Colonic mucosa (tissue), 4 donors: Measurements from ENCODE around the gene OR6C75. TPM values are rescaled to one million over a fixed set of nuclear protein-coding genes. Genes with fewer than 3 reads are reported as not detected.

Experiments used
- DNase-seq: peaks from one replicate; pipeline ENCODE4 v3.0.0-alpha.2; 2020
- H3K27ac ChIP-seq: fragments of 200-600 bp; one replicate; pipeline ENCODE4 v1.8.0; 2021
- H3K27me3 ChIP-seq: fragments of 200-600 bp; one replicate; pipeline ENCODE4 v1.8.0; 2021
- H3K36me3 ChIP-seq: fragments of 200-600 bp; one replicate; pipeline ENCODE4 v1.8.0; 2021
- H3K4me1 ChIP-seq: fragments of 200-600 bp; one replicate; pipeline ENCODE4 v1.8.0; 2021; ENCODE audit warnings: mild to moderate bottlenecking
- H3K4me3 ChIP-seq: fragments of 200-600 bp; one replicate; pipeline ENCODE4 v1.8.0; 2021
- H3K9ac ChIP-seq, 2 donors: one replicate each; pipeline ENCODE4 v1.7.0; 2013; ENCODE audit warnings: control low read depth in 2 of 2, low read depth in 2 of 2, low read length in 2 of 2
- H3K9me3 ChIP-seq: fragments of 200-600 bp; one replicate; pipeline ENCODE4 v1.8.0; 2021
- intact Hi-C: fragments of 100-400 bp; cut with DNase I; formaldehyde crosslinking; loops from one replicate; pipeline ENCODE4 v1.14.1; 2022
- total RNA-seq, 2 donors: library from RNA; stranded (reverse); fragmentation: NEBNext Ultra II Directional in 1 of 2; extraction: Animal tissue kit (Norgen Biotek cat#: 25700) in 1 of 2; gene quantifications; one replicate each; pipeline ENCODE4 v1.2.1, GENCODE V29; 2021
- TF ChIP-seq, protein P1 (sequence below): fragments of 200-600 bp; IDR thresholded peaks from one replicate; pipeline ENCODE4 v1.8.0; 2022; ENCODE audit warnings: antibody characterized with exemption, mild to moderate bottlenecking
- donor health status: healthy.
- donor health status: DM: no; HTN: no; CAD: no.
- donor health status: DM: no; HTN: no; CAD: no.

The OR6C75 gene
- total RNA-seq, 2 donors from 2014 or later, result not detected

DNA sequence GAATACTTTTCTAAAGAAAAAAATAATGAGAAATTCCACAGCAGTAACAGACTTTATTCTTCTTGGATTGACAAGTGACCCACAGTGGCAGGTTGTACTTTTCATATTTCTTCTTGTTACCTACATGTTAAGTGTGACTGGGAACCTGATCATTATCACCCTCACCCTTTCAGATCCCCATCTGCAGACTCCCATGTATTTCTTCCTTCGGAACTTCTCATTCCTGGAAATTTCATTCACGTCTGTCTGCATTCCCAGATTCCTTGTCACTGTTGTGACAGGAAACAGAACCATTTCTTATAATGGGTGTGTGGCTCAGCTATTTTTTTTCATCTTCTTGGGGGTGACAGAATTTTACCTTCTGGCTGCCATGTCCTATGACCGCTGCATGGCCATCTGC is 2.3 kb downstream of the OR6C75 start:
- Histone ChIP-seq H3K27ac (no peak overlapping the region), H3K4me3 (no peak overlapping the region), H3K9me3 (no peaks in the 10 kb centered on the region), H3K9ac (no peak overlapping the region), H3K36me3 (no peaks in the 10 kb centered on the region), H3K27me3 (no peaks in the 10 kb centered on the region), H3K4me1 (no peaks in the 10 kb centered on the region)
- intact Hi-C loops, result no loop called here
- DNase-seq, result no peak
- TF ChIP-seq, protein P1, sequence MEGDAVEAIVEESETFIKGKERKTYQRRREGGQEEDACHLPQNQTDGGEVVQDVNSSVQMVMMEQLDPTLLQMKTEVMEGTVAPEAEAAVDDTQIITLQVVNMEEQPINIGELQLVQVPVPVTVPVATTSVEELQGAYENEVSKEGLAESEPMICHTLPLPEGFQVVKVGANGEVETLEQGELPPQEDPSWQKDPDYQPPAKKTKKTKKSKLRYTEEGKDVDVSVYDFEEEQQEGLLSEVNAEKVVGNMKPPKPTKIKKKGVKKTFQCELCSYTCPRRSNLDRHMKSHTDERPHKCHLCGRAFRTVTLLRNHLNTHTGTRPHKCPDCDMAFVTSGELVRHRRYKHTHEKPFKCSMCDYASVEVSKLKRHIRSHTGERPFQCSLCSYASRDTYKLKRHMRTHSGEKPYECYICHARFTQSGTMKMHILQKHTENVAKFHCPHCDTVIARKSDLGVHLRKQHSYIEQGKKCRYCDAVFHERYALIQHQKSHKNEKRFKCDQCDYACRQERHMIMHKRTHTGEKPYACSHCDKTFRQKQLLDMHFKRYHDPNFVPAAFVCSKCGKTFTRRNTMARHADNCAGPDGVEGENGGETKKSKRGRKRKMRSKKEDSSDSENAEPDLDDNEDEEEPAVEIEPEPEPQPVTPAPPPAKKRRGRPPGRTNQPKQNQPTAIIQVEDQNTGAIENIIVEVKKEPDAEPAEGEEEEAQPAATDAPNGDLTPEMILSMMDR, result no peak

DNA sequence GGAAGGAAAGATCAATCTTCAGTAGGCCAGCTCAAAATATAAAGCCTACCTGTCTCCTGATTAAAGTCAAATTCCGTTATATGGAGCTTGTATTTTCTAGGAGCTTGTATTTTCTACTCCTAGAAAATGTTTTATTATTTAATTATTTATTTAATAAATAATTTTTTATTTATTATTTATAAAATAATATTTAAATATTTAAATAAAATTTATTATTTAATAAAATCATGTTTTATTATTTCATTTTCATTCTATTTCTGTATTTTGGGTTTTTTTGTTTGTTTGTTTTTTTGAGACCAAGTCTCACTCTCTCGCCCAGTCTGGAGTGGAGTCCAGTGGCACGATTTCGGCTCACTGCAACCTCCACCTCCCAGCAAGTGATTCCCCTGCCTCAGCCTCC is 9.7 kb downstream of the OR6C75 start:
- H3K27ac ChIP-seq, result no peak overlapping the region
- TF ChIP-seq, protein P1, result no peak
- no peaks in the 10 kb centered on the region for H3K4me1 ChIP-seq
- no peaks in the 10 kb centered on the region for H3K36me3 ChIP-seq
- H3K27me3 ChIP-seq, result no peaks in the 10 kb centered on the region
- no peak for DNase-seq
- H3K9me3 ChIP-seq, result no peaks in the 10 kb centered on the region
- intact Hi-C loops, result no loop called here
- H3K4me3 ChIP-seq, result no peak overlapping the region
- H3K9ac ChIP-seq, result no peak overlapping the region

DNA sequence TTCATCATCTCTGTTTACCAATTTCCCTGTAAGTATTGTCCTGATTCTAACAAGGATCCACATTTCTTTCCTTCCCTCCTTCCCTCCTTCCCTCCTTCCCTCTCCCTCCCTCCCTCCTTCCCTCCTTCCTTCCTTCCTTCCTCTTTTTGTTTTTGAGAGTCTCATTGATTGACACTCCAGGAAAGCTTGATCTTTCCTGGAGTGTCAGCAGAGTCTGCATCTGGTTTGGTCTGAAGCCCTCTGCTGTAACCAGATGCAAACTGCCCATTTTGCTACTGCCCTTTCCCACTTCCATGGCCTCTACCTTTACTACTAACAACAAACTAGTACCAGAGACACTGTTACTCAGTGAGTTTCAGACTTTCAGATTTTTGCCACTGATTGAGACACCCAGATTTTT is 23.1 kb downstream of the OR6C75 start:
- H3K27me3 ChIP-seq, result no peaks in the 10 kb centered on the region
- TF ChIP-seq, protein P1, result no peak
- intact Hi-C loops, result no loop called here
- no peak overlapping the region for H3K27ac ChIP-seq
- no peak overlapping the region for H3K9ac ChIP-seq
- no peaks in the 10 kb centered on the region for H3K36me3 ChIP-seq
- H3K9me3 ChIP-seq, result no peaks in the 10 kb centered on the region
- no peaks in the 10 kb centered on the region for H3K4me1 ChIP-seq
- no peak for DNase-seq
- H3K4me3 ChIP-seq, result no peak overlapping the region

DNA sequence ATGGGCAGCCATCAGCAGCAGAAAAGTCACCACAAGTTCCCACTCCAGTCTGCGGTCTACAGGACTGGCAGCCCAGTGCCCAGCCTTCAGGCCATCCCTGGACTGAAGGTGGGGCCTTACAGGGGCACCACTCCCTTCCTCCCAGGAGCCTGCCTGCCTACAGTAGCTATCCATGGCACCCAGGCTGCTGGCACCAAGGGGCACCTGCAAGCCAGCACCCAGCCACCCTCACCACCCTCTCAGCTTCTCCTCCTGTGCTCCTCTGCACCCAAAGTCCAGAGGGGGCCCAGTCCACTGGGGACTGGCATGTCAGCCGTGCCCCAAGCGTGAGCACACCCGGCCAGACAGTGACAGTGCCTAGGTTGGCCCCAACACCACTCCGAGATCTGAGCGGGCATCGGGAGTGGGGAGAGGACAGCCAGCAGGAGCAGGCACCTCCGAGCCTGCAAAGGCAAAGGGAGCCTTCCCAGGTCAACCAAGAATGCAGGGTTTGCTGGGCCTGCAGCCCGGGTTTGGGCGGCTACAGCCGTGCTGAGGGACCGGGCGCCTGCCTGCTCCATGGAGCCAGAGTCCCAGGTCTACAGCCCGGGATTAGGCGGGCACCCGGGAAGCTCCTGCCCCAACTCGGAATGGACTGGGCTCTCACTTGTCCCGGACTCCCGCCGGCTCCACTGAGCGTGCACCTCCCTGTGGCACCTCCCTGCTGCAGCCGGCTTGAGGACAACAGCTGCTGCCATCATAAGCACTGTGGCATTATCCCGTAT is 29.4 kb downstream of the OR6C75 start:
- no peak for DNase-seq
- H3K4me1 ChIP-seq, result no peaks in the 10 kb centered on the region
- no peak overlapping the region for H3K9ac ChIP-seq
- no peaks in the 10 kb centered on the region for H3K9me3 ChIP-seq
- H3K27me3 ChIP-seq, result no peaks in the 10 kb centered on the region
- TF ChIP-seq, protein P1, result no peak
- intact Hi-C loops, result no loop called here
- no peak overlapping the region for H3K4me3 ChIP-seq
- H3K36me3 ChIP-seq, result no peaks in the 10 kb centered on the region
- no peak overlapping the region for H3K27ac ChIP-seq

DNA sequence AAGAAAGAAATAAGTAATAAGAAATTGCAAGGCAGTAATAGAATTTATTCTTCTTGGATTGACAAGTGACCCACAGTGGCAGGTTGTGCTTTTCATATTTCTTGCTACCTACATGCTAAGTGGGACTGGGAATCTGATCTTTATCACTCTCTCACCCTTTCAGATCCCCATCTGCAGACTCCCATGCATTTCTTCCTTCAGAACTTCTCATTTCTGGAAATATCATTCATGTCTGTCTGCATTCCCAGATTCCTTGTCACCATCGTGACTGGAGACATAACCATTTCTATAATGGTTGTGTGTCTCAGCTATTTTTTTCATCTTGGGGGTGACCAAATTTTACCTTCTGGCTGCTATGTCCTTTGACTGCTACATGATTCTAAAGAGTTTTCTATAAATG is 33.6 kb downstream of the OR6C75 start:
- Histone ChIP-seq H3K27ac (no peak overlapping the region), H3K9me3 (no peaks in the 10 kb centered on the region), H3K36me3 (no peaks in the 10 kb centered on the region), H3K4me1 (no peaks in the 10 kb centered on the region), H3K9ac (no peak overlapping the region), H3K4me3 (no peak overlapping the region), H3K27me3 (no peaks in the 10 kb centered on the region)
- TF ChIP-seq, protein P1, result no peak
- DNase-seq, result no peak
- intact Hi-C loops, result no loop called here
